HL-60 (cell line): ENCODE results near the gene FAM43B.

ENCODE experiments used
- CTCF ChIP-seq: IDR thresholded peaks from one replicate; pipeline ENCODE4 v1.5.1; 2011; ENCODE audit warnings: low read length, control low read depth, inconsistent platforms; ENCODE audit not compliant: insufficient read depth
- GABPA ChIP-seq: IDR thresholded peaks from 2 replicates; pipeline ENCODE4 v1.6.1; 2012; ENCODE audit warnings: low read depth
- POLR2AphosphoS5 ChIP-seq: IDR thresholded peaks from 2 replicates; pipeline ENCODE4 v1.6.1; 2012; ENCODE audit warnings: low read depth
- REST ChIP-seq: IDR thresholded peaks from 2 replicates; pipeline ENCODE4 v1.6.1; 2012; ENCODE audit warnings: low read depth; ENCODE audit not compliant: insufficient replicate concordance
- SPI1 ChIP-seq: IDR thresholded peaks from 2 replicates; pipeline ENCODE4 v1.6.1; 2012; ENCODE audit warnings: low read depth, mild to moderate bottlenecking, borderline replicate concordance

GRCh38 chr1:20587661-20588053, 35.3 kb downstream of the FAM43B start:
- TF ChIP-seq CTCF (no peak), POLR2AphosphoS5 (no peak), GABPA (no peak), REST (no peak), SPI1 (no peak)
